ENCODE results near the gene TMEM256. TPM values are rescaled to one million over a fixed set of nuclear protein-coding genes. Genes with fewer than 3 reads are reported as not detected.

TMEM256 gene
- total and polyA plus RNA-seq, 4 donors: 35.0 to 224 (median 87.3) TPM

DNA sequence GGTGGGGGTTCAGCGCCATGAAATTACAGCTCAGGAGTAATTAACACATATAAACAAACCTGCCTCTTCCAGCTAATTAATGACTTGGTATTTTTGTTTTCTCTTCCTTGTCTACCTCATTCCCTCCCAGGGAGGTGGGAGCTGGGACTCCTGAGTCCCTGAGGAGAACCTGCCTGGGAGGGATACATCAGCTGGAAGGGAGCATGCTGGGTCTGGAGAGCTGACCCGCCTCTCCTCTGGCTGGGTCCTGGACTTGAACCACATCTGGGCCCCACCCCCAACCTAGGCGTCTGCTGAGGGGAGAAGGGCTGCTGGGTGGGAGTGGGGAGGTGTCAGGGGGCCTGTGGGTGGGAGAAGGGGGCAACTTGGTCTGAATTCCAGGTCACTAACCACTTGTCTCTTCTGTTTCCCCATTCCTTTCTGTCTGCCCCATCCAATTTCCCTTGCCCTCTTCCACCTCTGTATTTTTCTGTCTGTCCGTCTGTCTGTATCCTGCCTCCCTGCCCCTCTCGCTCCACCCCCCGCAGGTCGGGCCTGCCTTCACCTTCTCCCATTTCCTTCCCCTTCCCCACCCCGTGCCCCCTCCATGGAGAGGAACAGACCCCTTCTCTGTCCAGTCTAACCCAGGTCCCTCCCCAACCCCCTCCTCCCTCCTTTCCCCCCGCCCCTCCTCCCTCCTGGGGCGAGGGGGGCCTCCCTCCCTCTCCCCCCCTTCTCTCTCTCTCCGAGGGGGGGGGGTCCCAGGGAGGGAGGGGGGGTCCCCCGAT, 3.8 kb upstream of the TMEM256 start, which contains the start of gene NLGN2:
Gene NLGN2 (plus strand): TSS at position 361 of the 767 bp plus-strand sequence. CDS start 411 bp downstream, outside the sequence.
- WGBS, 2 donors: 58 to 70% methylated on average over 9 to 12 of the region's 12 CpGs
- no peak within 1 kb of the TSS for H3K27ac ChIP-seq (ENCODE audit: low read depth in 1 of 2, low read length in 2 of 2)
- H3K36me3 ChIP-seq (ENCODE audit: control insufficient read depth in 1 of 2, insufficient read depth in 2 of 2, low read length in 1 of 2): no peaks in the 10 kb centered on the region
- no peaks in the 10 kb centered on the region for H3K9me3 ChIP-seq (ENCODE audit: control insufficient read depth, low read length)
- H3K4me3 ChIP-seq (ENCODE audit: low read length in 2 of 2): no peak within 1 kb of the TSS
- ATAC-seq (ENCODE audit: low FRiP score) (no peak), DNase-seq (no peak)
- no peaks in the 10 kb centered on the region for H3K27me3 ChIP-seq (ENCODE audit: control insufficient read depth in 1 of 2, insufficient read depth in 2 of 2, low read length in 1 of 2)
- no peaks in the 10 kb centered on the region for H3K4me1 ChIP-seq (ENCODE audit: control insufficient read depth in 1 of 2, insufficient read depth in 2 of 2, low read length in 2 of 2)
- intact Hi-C loops (cut with DNase I): loop anchor here in 1 of 2 donors (2.0 kb wide), 1 partner anchor 27 kb away; the partner anchor contains the start of gene TMEM102

DNA sequence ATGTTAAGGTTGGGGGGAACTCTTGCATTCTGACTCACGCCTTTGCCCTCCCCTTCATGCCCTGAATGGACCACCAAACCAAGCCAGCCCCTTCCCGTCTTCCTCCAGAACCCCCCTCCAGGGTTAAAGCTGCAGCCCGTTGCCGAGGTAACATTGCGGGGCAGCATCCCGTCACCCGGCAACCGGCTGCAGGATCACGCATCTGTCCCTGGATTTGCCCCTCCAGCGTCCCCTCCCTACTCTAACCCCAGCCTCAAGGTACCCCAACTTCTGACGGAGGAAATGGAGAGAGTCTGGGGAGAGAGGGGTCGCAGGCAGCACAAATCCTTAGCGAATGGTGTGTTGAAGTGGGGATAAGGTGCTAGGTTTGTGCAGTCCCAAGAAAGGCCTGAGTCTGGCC, 3.2 kb upstream of the TMEM256 start:
- Histone ChIP-seq H3K4me1 (ENCODE audit: control insufficient read depth in 1 of 2, insufficient read depth in 2 of 2, low read length in 2 of 2) (no peaks in the 10 kb centered on the region), H3K9me3 (ENCODE audit: control insufficient read depth, low read length) (no peaks in the 10 kb centered on the region), H3K27me3 (ENCODE audit: control insufficient read depth in 1 of 2, insufficient read depth in 2 of 2, low read length in 1 of 2) (no peaks in the 10 kb centered on the region), H3K36me3 (ENCODE audit: control insufficient read depth in 1 of 2, insufficient read depth in 2 of 2, low read length in 1 of 2) (no peaks in the 10 kb centered on the region), H3K27ac (ENCODE audit: low read depth in 1 of 2, low read length in 2 of 2) (no peak overlapping the region), H3K4me3 (ENCODE audit: low read length in 2 of 2) (no peak overlapping the region)
- ATAC-seq (ENCODE audit: low FRiP score): no peak
- WGBS, 2 donors: 81 to 85% methylated on average over 13 of the region's 13 CpGs
- intact Hi-C loops (cut with DNase I): loop anchor here in 1 of 2 donors (2.0 kb wide), 1 partner anchor 28 kb away; the partner anchor contains the start of gene TMEM102
- DNase-seq: no peak

- Histone ChIP-seq H3K4me1 (ENCODE audit: control insufficient read depth in 1 of 2, insufficient read depth in 2 of 2, low read length in 2 of 2) (no peaks in the 10 kb centered on the region), H3K27me3 (ENCODE audit: control insufficient read depth in 1 of 2, insufficient read depth in 2 of 2, low read length in 1 of 2) (no peaks in the 10 kb centered on the region), H3K36me3 (ENCODE audit: control insufficient read depth in 1 of 2, insufficient read depth in 2 of 2, low read length in 1 of 2) (no peaks in the 10 kb centered on the region), H3K27ac (ENCODE audit: low read depth in 1 of 2, low read length in 2 of 2) (no peak overlapping the region), H3K9me3 (ENCODE audit: control insufficient read depth, low read length) (no peaks in the 10 kb centered on the region), H3K4me3 (ENCODE audit: low read length in 2 of 2) (no peak overlapping the region)
- ATAC-seq (ENCODE audit: low FRiP score): no peak
- 71 to 72% methylated on average over 12 of the region's 12 CpGs for WGBS, 2 donors
- no peak for DNase-seq
- intact Hi-C loops (cut with DNase I): loop anchor here in 1 of 2 donors (2.0 kb wide), 1 partner anchor 28 kb away; the partner anchor contains the start of gene TMEM102
Observed at GRCh38 chr17:7406235-7406825, 2.4 kb upstream of the TMEM256 start.

DNA sequence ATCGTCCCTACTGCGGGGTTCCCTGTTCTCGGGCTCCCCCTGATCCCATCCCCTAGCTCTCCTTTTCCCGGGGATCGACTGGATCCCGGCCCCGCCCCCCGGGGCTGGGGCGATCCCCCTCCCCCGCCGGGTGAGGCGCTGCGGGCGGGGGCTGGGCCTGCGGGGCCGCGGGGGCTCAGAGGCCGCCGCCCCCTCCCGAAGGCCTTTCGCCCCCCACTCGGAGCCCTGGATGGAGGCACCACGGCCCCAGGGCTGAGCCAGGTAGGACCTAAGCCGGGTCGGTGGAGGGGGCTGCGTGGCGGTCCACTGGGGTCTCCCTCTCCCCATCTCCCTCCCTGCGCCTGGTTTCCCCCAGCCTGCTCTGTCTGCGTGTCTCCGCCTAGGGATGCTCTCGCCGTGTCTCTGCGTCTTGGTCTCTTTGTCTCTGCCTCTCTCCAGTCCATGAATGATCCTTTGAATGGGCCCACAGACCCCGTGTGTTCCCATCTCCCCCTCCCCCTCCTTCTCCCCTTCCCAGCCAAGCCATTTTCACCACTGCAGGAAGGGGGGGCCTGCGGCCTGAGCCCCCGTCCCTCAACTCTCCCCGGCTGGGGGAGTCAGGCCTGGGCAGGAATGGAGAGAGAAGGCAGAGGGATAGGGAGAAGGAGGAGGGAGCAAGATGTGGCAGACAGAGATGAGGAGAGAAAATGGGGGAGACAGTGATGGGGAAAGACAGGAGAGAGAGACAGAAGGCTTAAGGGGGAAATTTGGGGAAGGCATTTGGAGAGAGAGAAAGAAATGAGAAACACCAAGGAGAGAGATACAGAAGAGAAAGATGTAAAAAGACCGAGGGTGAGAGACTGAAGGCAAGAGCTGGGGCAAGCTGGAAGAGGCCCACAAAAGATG, 1.7 kb upstream of the TMEM256 start:
- intact Hi-C loops (cut with DNase I): loop anchor here in 1 of 2 donors (2.0 kb wide), 1 partner anchor 29 kb away; the partner anchor contains the start of gene TMEM102
- Histone ChIP-seq H3K36me3 (ENCODE audit: control insufficient read depth in 1 of 2, insufficient read depth in 2 of 2, low read length in 1 of 2) (no peaks in the 10 kb centered on the region), H3K27ac (ENCODE audit: low read depth in 1 of 2, low read length in 2 of 2) (peak overlapping the region in 1 of 2 donors; percentile 76), H3K27me3 (ENCODE audit: control insufficient read depth in 1 of 2, insufficient read depth in 2 of 2, low read length in 1 of 2) (no peaks in the 10 kb centered on the region), H3K4me1 (ENCODE audit: control insufficient read depth in 1 of 2, insufficient read depth in 2 of 2, low read length in 2 of 2) (no peaks in the 10 kb centered on the region), H3K9me3 (ENCODE audit: control insufficient read depth, low read length) (no peaks in the 10 kb centered on the region), H3K4me3 (ENCODE audit: low read length in 2 of 2) (peak overlapping the region; percentile 59 to 82)
- DNase-seq (no peak), ATAC-seq (ENCODE audit: low FRiP score) (no peak)
- 14% methylated on average over 27 to 38 of the region's 38 CpGs for WGBS, 2 donors

- H3K4me1 ChIP-seq (ENCODE audit: control insufficient read depth in 1 of 2, insufficient read depth in 2 of 2, low read length in 2 of 2): no peaks in the 10 kb centered on the region
- peak; percentile 82 for ATAC-seq (ENCODE audit: low FRiP score)
Observed at GRCh38 chr17:7404737-7405349, 946 bp upstream of the TMEM256 start.

DNA sequence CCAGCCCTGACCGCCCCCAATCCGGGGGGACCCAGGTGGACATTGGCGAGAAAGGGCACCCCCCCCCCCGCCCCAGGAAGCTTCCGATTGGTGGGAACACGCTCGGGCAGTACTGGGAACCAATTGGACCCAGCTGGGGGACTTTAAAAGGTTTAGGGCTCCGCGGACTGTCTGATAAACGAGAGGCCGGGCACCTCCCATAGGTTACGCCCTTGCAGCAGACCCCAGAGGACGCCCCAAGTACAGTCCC, 245 bp downstream of the TMEM256 start:
- Histone ChIP-seq H3K27ac (ENCODE audit: low read depth in 1 of 2, low read length in 2 of 2) (peak overlapping the region; percentile 10 to 67), H3K4me1 (ENCODE audit: control insufficient read depth in 1 of 2, insufficient read depth in 2 of 2, low read length in 2 of 2) (no peaks in the 10 kb centered on the region), H3K4me3 (ENCODE audit: low read length in 2 of 2) (peak overlapping the region; percentile 30 to 51), H3K36me3 (ENCODE audit: control insufficient read depth in 1 of 2, insufficient read depth in 2 of 2, low read length in 1 of 2) (no peaks in the 10 kb centered on the region), H3K9me3 (ENCODE audit: control insufficient read depth, low read length) (no peaks in the 10 kb centered on the region), H3K27me3 (ENCODE audit: control insufficient read depth in 1 of 2, insufficient read depth in 2 of 2, low read length in 1 of 2) (no peaks in the 10 kb centered on the region)
- WGBS, 2 donors: 0 to 1% methylated on average over 13 of the region's 13 CpGs
- intact Hi-C loops (cut with DNase I): loop anchor here in 1 of 2 donors (1.0 kb wide), 1 partner anchor 9 kb away; the partner anchor contains the start of gene PLSCR3
- DNase-seq (no peak), ATAC-seq (ENCODE audit: low FRiP score) (peak; percentile 65)

More at GRCh38 chr17:7404737-7405349, 946 bp upstream of the TMEM256 start:
- WGBS, 2 donors: 0 to 1% methylated on average over 29 to 65 of the region's 65 CpGs
- Histone ChIP-seq H3K27me3 (ENCODE audit: control insufficient read depth in 1 of 2, insufficient read depth in 2 of 2, low read length in 1 of 2) (no peaks in the 10 kb centered on the region), H3K27ac (ENCODE audit: low read depth in 1 of 2, low read length in 2 of 2) (peak overlapping the region; percentile 70 to 76), H3K4me3 (ENCODE audit: low read length in 2 of 2) (peak overlapping the region; percentile 59 to 82), H3K36me3 (ENCODE audit: control insufficient read depth in 1 of 2, insufficient read depth in 2 of 2, low read length in 1 of 2) (no peaks in the 10 kb centered on the region), H3K9me3 (ENCODE audit: control insufficient read depth, low read length) (no peaks in the 10 kb centered on the region)
- DNase-seq: peak; percentile 81 to 89
- intact Hi-C loops (cut with DNase I): no loop called here

GRCh38 chr17:7403043-7403726, 712 bp downstream of the TMEM256 start:
- H3K9me3 ChIP-seq (ENCODE audit: control insufficient read depth, low read length): no peaks in the 10 kb centered on the region
- no peaks in the 10 kb centered on the region for H3K4me1 ChIP-seq (ENCODE audit: control insufficient read depth in 1 of 2, insufficient read depth in 2 of 2, low read length in 2 of 2)
- DNase-seq (peak; percentile 74 to 88), ATAC-seq (ENCODE audit: low FRiP score) (peak; percentile 9)
- 8 to 9% methylated on average over 15 to 16 of the region's 16 CpGs for WGBS, 2 donors
- peak overlapping the region; percentile 10 to 84 for H3K27ac ChIP-seq (ENCODE audit: low read depth in 1 of 2, low read length in 2 of 2)
- no peaks in the 10 kb centered on the region for H3K27me3 ChIP-seq (ENCODE audit: control insufficient read depth in 1 of 2, insufficient read depth in 2 of 2, low read length in 1 of 2)
- H3K4me3 ChIP-seq (ENCODE audit: low read length in 2 of 2): peak overlapping the region; percentile 30 to 51
- H3K36me3 ChIP-seq (ENCODE audit: control insufficient read depth in 1 of 2, insufficient read depth in 2 of 2, low read length in 1 of 2): no peaks in the 10 kb centered on the region
- intact Hi-C loops (cut with DNase I): loop anchor here in 1 of 2 donors (1.0 kb wide), 1 partner anchor 9 kb away; the partner anchor contains the start of gene PLSCR3

Measured in aorta (tissue), 5 donors.